Nephron progenitor cell (in vitro differentiated cells): ENCODE results near the gene STK38L.

Source experiments
- DNase-seq: peaks from one replicate; pipeline ENCODE4 v3.0.0; 2021
- H3K27ac Mint-ChIP-seq: 2 replicates; pipeline ENCODE4 v1.8.0; 2021; ENCODE audit warnings: mild to moderate bottlenecking, moderate library complexity, mixed read lengths
- H3K27me3 Mint-ChIP-seq: 2 replicates; pipeline ENCODE4 v1.8.0; 2021; ENCODE audit warnings: mild to moderate bottlenecking, low read depth, mixed read lengths; ENCODE audit not compliant: poor library complexity
- H3K36me3 Mint-ChIP-seq: 2 replicates; pipeline ENCODE4 v1.8.0; 2021; ENCODE audit warnings: low read depth, mixed read lengths
- H3K4me1 Mint-ChIP-seq: 2 replicates; pipeline ENCODE4 v1.8.0; 2021; ENCODE audit warnings: mixed read lengths
- H3K4me3 Mint-ChIP-seq: 2 replicates; pipeline ENCODE4 v1.8.0; 2021; ENCODE audit warnings: mild to moderate bottlenecking, moderate library complexity, mixed read lengths
- H3K9me3 Mint-ChIP-seq: 2 replicates; pipeline ENCODE4 v1.8.0; 2021; ENCODE audit warnings: mild to moderate bottlenecking, moderate library complexity, mixed read lengths
- TF ChIP-seq, protein P1 (sequence below): fragments of 200-600 bp; sonication (generic); IDR thresholded peaks from 2 replicates; pipeline ENCODE4 v1.5.0; 2021; ENCODE audit warnings: antibody characterized with exemption

Gene STK38L

DNA sequence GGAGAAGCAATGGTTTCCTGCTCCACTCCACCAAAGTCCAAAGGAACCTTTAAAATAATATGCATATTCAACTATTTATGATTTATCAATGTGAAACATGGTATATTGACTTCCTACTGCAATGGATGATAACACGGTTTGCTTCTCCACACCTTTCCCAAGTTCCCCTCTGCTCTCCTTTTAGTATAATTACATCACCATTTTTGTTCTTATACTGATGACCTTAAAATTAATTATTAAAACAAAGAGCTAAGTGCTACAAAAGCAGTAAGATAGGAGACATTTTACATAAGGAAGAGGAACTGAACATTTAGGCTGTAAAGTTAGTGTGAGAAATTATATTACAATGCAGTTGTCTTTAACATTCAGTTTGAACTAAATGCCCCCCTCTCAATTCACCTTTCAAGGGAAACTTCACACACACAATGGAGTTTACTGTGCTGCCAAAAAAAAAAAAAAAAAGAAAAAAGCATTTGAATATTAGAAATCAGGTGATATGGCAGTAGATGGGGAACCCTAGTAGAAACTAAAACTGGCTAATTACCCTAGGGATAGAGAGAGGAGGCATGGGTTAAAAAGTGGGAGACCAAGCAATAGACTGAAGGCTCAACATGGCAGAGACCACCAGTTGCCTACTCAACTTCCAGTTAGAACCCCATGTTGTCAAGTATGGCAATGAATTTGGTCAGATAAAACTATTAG lies 37.1 kb upstream of the STK38L start:
- no peak for DNase-seq
- peaks cover 10% of the 10 kb centered on the region for H3K9me3 Mint-ChIP-seq
- TF ChIP-seq, protein P1, sequence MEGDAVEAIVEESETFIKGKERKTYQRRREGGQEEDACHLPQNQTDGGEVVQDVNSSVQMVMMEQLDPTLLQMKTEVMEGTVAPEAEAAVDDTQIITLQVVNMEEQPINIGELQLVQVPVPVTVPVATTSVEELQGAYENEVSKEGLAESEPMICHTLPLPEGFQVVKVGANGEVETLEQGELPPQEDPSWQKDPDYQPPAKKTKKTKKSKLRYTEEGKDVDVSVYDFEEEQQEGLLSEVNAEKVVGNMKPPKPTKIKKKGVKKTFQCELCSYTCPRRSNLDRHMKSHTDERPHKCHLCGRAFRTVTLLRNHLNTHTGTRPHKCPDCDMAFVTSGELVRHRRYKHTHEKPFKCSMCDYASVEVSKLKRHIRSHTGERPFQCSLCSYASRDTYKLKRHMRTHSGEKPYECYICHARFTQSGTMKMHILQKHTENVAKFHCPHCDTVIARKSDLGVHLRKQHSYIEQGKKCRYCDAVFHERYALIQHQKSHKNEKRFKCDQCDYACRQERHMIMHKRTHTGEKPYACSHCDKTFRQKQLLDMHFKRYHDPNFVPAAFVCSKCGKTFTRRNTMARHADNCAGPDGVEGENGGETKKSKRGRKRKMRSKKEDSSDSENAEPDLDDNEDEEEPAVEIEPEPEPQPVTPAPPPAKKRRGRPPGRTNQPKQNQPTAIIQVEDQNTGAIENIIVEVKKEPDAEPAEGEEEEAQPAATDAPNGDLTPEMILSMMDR = no peak
- no peaks in the 10 kb centered on the region for H3K4me1 Mint-ChIP-seq
- no peaks in the 10 kb centered on the region for H3K27me3 Mint-ChIP-seq
- no peaks in the 10 kb centered on the region for H3K36me3 Mint-ChIP-seq
- H3K4me3 Mint-ChIP-seq = no peak overlapping the region
- no peak overlapping the region for H3K27ac Mint-ChIP-seq

DNA sequence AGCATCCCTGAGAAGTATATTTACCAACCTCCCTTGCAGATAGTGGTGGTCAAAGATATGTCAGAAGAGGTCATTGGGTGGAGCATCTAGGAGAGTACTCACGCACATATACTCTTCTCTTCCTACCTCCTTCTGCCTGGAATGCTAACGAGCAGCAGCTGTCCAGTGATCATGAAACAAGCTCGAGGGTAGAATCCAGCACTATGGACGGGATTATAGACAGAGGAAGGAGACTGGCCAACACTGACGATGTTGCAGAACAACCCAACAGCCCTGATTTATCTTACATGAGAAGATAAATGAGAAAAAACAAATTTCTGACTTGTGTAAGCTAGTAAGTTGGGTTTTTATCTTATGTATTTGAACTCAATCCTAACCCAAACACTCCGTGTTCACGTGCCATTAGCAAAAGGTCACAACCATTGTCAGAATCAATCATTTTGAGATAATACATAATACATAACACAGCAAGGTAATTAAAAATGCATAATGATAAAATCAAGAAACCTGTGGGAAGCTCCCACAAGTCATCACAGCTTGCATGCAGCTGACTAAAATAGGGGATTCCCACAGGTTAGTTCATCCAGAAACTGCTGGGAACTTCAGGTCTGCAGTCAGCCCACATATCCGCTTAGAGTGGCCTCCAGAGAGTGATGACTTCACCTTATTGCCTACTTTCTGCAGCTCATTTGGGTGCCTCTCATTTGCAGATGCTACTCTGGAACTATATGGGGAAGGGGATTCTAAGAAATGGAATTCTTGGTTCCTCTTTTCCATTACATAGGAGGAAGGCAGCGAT lies 36.3 kb upstream of the STK38L start:
- Mint-ChIP-seq H3K9me3 (peaks cover 10% of the 10 kb centered on the region), H3K4me3 (no peak overlapping the region), H3K36me3 (no peaks in the 10 kb centered on the region), H3K27ac (no peak overlapping the region), H3K4me1 (no peaks in the 10 kb centered on the region), H3K27me3 (no peaks in the 10 kb centered on the region)
- TF ChIP-seq, protein P1 = no peak
- no peak for DNase-seq

DNA sequence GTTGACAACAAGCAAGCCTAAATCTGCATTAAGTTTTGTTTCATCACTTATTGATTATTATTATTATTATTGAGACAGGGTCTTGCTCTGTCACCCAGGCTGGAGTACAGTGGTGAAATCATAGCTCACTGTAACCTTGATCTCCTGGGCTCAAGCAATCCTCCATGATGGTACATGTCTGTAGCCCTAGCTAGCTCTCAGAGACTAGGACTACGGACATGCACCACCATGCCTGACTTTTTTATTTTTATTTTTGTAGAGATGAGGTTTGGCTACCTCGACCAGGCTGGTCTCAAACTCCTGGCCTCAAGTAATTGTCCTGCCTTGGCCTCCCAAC lies 35.7 kb upstream of the STK38L start:
- no peak overlapping the region for H3K4me3 Mint-ChIP-seq
- H3K4me1 Mint-ChIP-seq = no peaks in the 10 kb centered on the region
- H3K9me3 Mint-ChIP-seq = peaks cover 10% of the 10 kb centered on the region
- H3K27ac Mint-ChIP-seq = no peak overlapping the region
- no peaks in the 10 kb centered on the region for H3K36me3 Mint-ChIP-seq
- DNase-seq = no peak
- H3K27me3 Mint-ChIP-seq = no peaks in the 10 kb centered on the region
- TF ChIP-seq, protein P1 = no peak

DNA sequence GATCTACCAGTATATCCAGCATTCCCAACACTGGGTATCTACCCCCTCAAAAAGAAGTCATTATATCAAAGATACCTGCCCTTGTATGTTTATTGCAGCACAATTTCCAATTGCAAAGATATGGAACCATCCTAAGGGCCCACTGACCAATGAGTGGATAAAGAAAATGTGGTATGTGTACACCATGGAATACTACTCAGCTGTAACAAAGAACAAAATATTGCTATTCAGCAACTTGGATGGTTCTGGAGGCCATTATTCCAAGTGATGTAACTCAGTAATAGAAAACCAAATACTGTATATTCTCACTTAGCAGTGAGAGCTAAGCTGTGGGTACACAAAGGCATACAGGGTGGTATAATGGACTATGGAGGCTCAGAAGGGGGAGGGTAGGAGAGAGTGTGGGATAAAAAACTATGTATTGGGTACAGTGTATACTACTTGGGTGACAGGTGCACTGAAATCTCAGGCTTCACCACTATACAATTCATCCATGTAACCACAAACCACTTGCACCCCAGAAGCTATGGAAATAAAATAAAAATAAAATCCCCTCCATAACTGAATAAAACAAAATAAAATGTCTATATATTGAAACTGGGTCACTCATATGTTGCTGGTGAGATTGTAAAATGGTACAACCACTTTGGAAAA lies 34.7 kb upstream of the STK38L start:
- Mint-ChIP-seq H3K27me3 (no peaks in the 10 kb centered on the region), H3K9me3 (peaks cover 10% of the 10 kb centered on the region), H3K27ac (no peak overlapping the region)

DNA sequence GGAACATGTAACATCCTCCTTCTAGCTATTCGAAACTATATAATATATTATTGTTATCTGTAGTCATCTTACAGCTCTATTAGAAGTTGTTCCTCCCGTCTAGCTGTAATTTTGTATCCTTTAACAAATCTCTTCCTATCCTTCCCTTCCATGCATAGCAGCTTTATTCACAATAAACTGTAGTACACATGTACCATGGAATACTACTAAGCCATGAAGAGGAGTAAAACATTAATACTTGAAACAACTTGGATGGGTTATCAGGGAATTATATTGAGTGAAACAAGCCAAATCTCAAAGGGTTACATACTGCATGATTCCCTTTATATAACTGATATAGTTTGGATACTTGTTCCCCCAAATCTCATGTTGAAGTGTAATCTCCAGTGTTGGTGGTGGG lies 33.9 kb upstream of the STK38L start:
- Mint-ChIP-seq H3K4me3 (no peak overlapping the region), H3K27ac (no peak overlapping the region), H3K9me3 (peaks cover 10% of the 10 kb centered on the region), H3K36me3 (no peaks in the 10 kb centered on the region), H3K4me1 (no peaks in the 10 kb centered on the region), H3K27me3 (no peaks in the 10 kb centered on the region)
- no peak for DNase-seq
- TF ChIP-seq, protein P1 = no peak

More for the DNA sequence above, 34.7 kb upstream of the STK38L start:
- no peak overlapping the region for H3K4me3 Mint-ChIP-seq
- no peaks in the 10 kb centered on the region for H3K4me1 Mint-ChIP-seq
- DNase-seq = no peak
- TF ChIP-seq, protein P1 = no peak
- H3K36me3 Mint-ChIP-seq = no peaks in the 10 kb centered on the region
